ENCODE measurements around the gene CEP131. TPM values are rescaled to one million over a fixed set of nuclear protein-coding genes. Genes with fewer than 3 reads are reported as not detected.

CEP131 gene
- total and polyA plus RNA-seq, 2 of the 8 experiments (the other 6 are each of a cell fraction or from before 2014, with no cell fraction given), result 5.9 to 23.2 TPM

DNA sequence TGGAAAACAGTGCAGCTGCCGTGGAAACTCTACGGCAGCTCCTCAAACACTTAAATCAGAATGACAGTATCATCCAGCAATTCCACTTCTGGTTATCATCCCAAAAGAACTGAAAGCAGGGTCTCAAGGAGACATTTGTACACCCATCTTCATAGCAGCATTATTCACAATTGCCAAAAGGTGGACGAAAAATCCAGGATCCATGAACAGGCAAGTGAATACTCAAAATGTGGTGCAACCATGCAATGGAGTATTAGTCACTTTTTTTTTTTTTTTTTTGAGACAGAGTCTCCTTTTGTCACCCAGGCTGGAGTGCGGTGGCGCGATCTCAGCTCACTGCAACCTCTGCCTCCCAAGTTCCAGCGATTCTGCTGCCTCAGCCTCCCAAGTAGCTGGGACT is 46.1 kb downstream of the CEP131 start:
- no peaks in the 10 kb centered on the region for H3K4me1 ChIP-seq (replicated peaks in 1 of 4; ENCODE audit: control insufficient read depth in 3 of 4, insufficient read depth in 4 of 4, low read length in 3 of 4)
- no peak overlapping the region for H4K8ac ChIP-seq (ENCODE audit: extremely low read depth, insufficient read depth, low read length)
- TF ChIP-seq MAFK (IDR thresholded peaks at IDR 0.05; ENCODE audit: low read depth, low read length) (no peak), TCF12 (IDR thresholded peaks at IDR 0.05; ENCODE audit: low read depth, low read length) (no peak)
- no peak overlapping the region for H3K4ac ChIP-seq (replicated peaks; ENCODE audit: insufficient read length, low read depth, low read length)
- ChIA-PET POLR2A (ENCODE audit: partially characterized antibody) (interaction anchor here (1.0 to 1.4 kb wide), 2 partner anchors 55 to 62 kb away, joined by 3 read pairs; partner anchors contain the start of genes NDUFAF8 and TEPSIN), CTCF (ENCODE audit: partially characterized antibody) (interaction anchor here (0.6 kb wide), 1 partner anchor 514 kb away, joined by 3 read pairs; no protein-coding TSS in a partner anchor)
- no peaks in the 10 kb centered on the region for H3K9me3 ChIP-seq (ENCODE audit: insufficient read depth in 2 of 2, low read depth in 1 of 2, low read length in 1 of 2)
- H3K4me3 ChIP-seq (ENCODE audit: extremely low read depth in 1 of 4, insufficient read depth in 2 of 4, low read depth in 3 of 4, low read length in 4 of 4), result no peak overlapping the region
- H2BK15ac ChIP-seq (ENCODE audit: low read length), result no peak overlapping the region
- H3K79me1 ChIP-seq (ENCODE audit: low read depth, low read length), result no peaks in the 10 kb centered on the region
- H2BK12ac ChIP-seq (ENCODE audit: low read depth, low read length), result no peak overlapping the region
- H4K5ac ChIP-seq (ENCODE audit: insufficient read length, low read depth, low read length), result no peak overlapping the region
- H2BK5ac ChIP-seq (ENCODE audit: low read depth, low read length), result no peak overlapping the region
- H4K20me1 ChIP-seq (replicated peaks in 1 of 2; ENCODE audit: control insufficient read depth in 1 of 2, insufficient read depth in 2 of 2, low read length in 2 of 2), result no peaks in the 10 kb centered on the region
- no peak for DNase-seq (ENCODE audit: low read depth in 1 of 2, low spot score in 2 of 2)
- no peaks in the 10 kb centered on the region for H3K79me2 ChIP-seq (ENCODE audit: control insufficient read depth in 1 of 2, insufficient read depth in 2 of 2, low read length in 2 of 2)
- no peak for FAIRE-seq
- no peak overlapping the region for H4K91ac ChIP-seq (replicated peaks; ENCODE audit: insufficient read length, low read length)
- WGBS, 2 experiments (ENCODE audit: extremely low coverage in 1 of 2, insufficient coverage in 1 of 2, insufficient read length in 1 of 2, insufficient replicate concordance in 2 of 2, low coverage in 1 of 2, low lambda C conversion rate in 2 of 2, missing lambda C conversion rate in 1 of 2), result 90% methylated on average over 7 of the region's 7 CpGs; no CpG with 5 or more reads in 1 of the 2 experiments
- H3K4me2 ChIP-seq (ENCODE audit: insufficient read depth in 1 of 2, low read depth in 2 of 2, low read length in 2 of 2), result no peak overlapping the region
- H3K18ac ChIP-seq (ENCODE audit: extremely low read depth, low read length), result no peak overlapping the region
- no peak overlapping the region for H3K27ac ChIP-seq (ENCODE audit: low read depth, low read length)
- H3K9ac ChIP-seq (replicated peaks in 1 of 4; ENCODE audit: extremely low read depth in 1 of 4, low read depth in 3 of 4, low read length in 3 of 4), result no peak overlapping the region
- H3K36me3 ChIP-seq (ENCODE audit: control insufficient read depth in 2 of 4, insufficient read depth in 4 of 4, low read length in 3 of 4), result no peaks in the 10 kb centered on the region
- no peak overlapping the region for H2BK120ac ChIP-seq (replicated peaks; ENCODE audit: low read depth, low read length)
- H2AFZ ChIP-seq (ENCODE audit: low read length), result no peak overlapping the region
- no peak overlapping the region for H3K56ac ChIP-seq (replicated peaks; ENCODE audit: insufficient read length, low read depth, low read length)
- H3K23ac ChIP-seq (ENCODE audit: insufficient read length), result no peak overlapping the region
- no peaks in the 10 kb centered on the region for H3K23me2 ChIP-seq (ENCODE audit: low read depth, low read length)
- no peak overlapping the region for H2BK20ac ChIP-seq (ENCODE audit: low read length)
- no peak overlapping the region for H2AK5ac ChIP-seq (ENCODE audit: low read depth, low read length)
- H3K27me3 ChIP-seq (replicated peaks in 1 of 4; ENCODE audit: control insufficient read depth in 3 of 4, extremely low read depth in 1 of 4, insufficient read depth in 3 of 4, low read length in 3 of 4), result no peaks in the 10 kb centered on the region
- no peak overlapping the region for H3K14ac ChIP-seq (ENCODE audit: insufficient read length)

Data from H1 (cell line).